GM12864 (cell line): ENCODE data around the gene LHPP.

Experiments used
- DNase-seq: peaks from one replicate; pipeline ENCODE4 v3.0.0-alpha.2; 2011; ENCODE audit warnings: low read depth
- H3K4me3 ChIP-seq: 2 replicates; pipeline ENCODE4 v1.5.1; 2011; ENCODE audit warnings: mild to moderate bottlenecking, low read depth, low read length, control low read depth
- CTCF ChIP-seq: IDR thresholded peaks from 2 replicates; pipeline ENCODE4 v1.5.1; 2011; ENCODE audit warnings: low read depth, mild to moderate bottlenecking, moderate library complexity, low read length, control low read depth, inconsistent platforms; ENCODE audit errors: missing control alignments

Gene LHPP

GRCh38 chr10:124461642-124462347 lies at the start of gene LHPP:
Gene LHPP, plus strand, starts transcription at chr10:124461823. Its CDS starts 40 bp downstream, at chr10:124461863.
- no peak for TF ChIP-seq CTCF
- H3K4me3 ChIP-seq = peak within 1 kb of the TSS; percentile 84
- DNase-seq = peak; percentile 47

- DNase-seq = no peak
- no peak overlapping the region for H3K4me3 ChIP-seq
- TF ChIP-seq CTCF = no peak
Measured at GRCh38 chr10:124414076-124414475, 47.5 kb upstream of the LHPP start.

- H3K4me3 ChIP-seq = no peak overlapping the region
- TF ChIP-seq CTCF = no peak
- no peak for DNase-seq
Measured at GRCh38 chr10:124415210-124415609, 46.4 kb upstream of the LHPP start.

- no peak for TF ChIP-seq CTCF
- H3K4me3 ChIP-seq = no peak overlapping the region
- no peak for DNase-seq
Measured at GRCh38 chr10:124416733-124417132, 44.9 kb upstream of the LHPP start.

- TF ChIP-seq CTCF = no peak
- DNase-seq = no peak
- peak overlapping the region; percentile 55 for H3K4me3 ChIP-seq
Measured at GRCh38 chr10:124417895-124418725, 43.5 kb upstream of the LHPP start.

- peak within 1 kb of the TSS; percentile 55 for H3K4me3 ChIP-seq
- peak; percentile 9 for TF ChIP-seq CTCF
- DNase-seq = peak; percentile 75
Measured at GRCh38 chr10:124418726-124419501, 42.7 kb upstream of the LHPP start, which contains the start of gene OAT. Gene OAT, minus strand, starts transcription at chr10:124418923. Its CDS starts 6,752 bp downstream, at chr10:124412171.
